ENCODE results near the gene PGP. TPM values are rescaled to one million over a fixed set of nuclear protein-coding genes. Genes with fewer than 3 reads are reported as not detected.

The PGP gene
- total RNA-seq, 1 experiment from 2014 or later = 36.2 TPM

- no peaks in the 10 kb centered on the region for H3K4me1 ChIP-seq
- Mint-ChIP-seq H3K27ac (ENCODE audit: unreplicated experiment) (no peak overlapping the region), H3K27me3 (ENCODE audit: insufficient read depth, unreplicated experiment) (no peaks in the 10 kb centered on the region), H3K36me3 (ENCODE audit: insufficient read depth, unreplicated experiment) (peaks cover 14% of the 10 kb centered on the region), H3K4me3 (ENCODE audit: unreplicated experiment) (no peak overlapping the region), H3K4me1 (ENCODE audit: low read depth, unreplicated experiment) (peaks cover 6% of the 10 kb centered on the region), H3K9me3 (ENCODE audit: unreplicated experiment) (no peaks in the 10 kb centered on the region)
- ChIA-PET POLR2A (no interaction called here), CTCF (no interaction called here)
- H3K4me3 ChIP-seq (ENCODE audit: low read depth, low read length) = no peak overlapping the region
- no peaks in the 10 kb centered on the region for H3K9me3 ChIP-seq
- TF ChIP-seq CTCF (IDR thresholded peaks at IDR 0.05; ENCODE audit: insufficient read depth in 1 of 2, low read depth in 1 of 2, low read length in 1 of 2, severe bottlenecking in 1 of 2, unreplicated experiment in 1 of 2) = no peak
- no peaks in the 10 kb centered on the region for H3K27me3 ChIP-seq (replicated peaks; ENCODE audit: control insufficient read depth, insufficient read depth, low read length)
- intact Hi-C loops (cut with micrococcal nuclease; ENCODE audit: unreplicated experiment) = no loop called here
- no peak for DNase-seq
- no peaks in the 10 kb centered on the region for H3K36me3 ChIP-seq (ENCODE audit: control insufficient read depth, insufficient read depth, low read length)
- BruUV-seq (replicated peaks) = no TSS peak
Measured at GRCh38 chr16:2183671-2184070, 31.0 kb downstream of the PGP start.

GRCh38 chr16:2181952-2182351, 32.7 kb downstream of the PGP start:
- Mint-ChIP-seq H3K4me1 (ENCODE audit: low read depth, unreplicated experiment) (peaks cover 6% of the 10 kb centered on the region), H3K27ac (ENCODE audit: unreplicated experiment) (peak overlapping the region; percentile 32), H3K27me3 (ENCODE audit: insufficient read depth, unreplicated experiment) (no peaks in the 10 kb centered on the region), H3K36me3 (ENCODE audit: insufficient read depth, unreplicated experiment) (peaks cover 22% of the 10 kb centered on the region), H3K9me3 (ENCODE audit: unreplicated experiment) (no peaks in the 10 kb centered on the region), H3K4me3 (ENCODE audit: unreplicated experiment) (no peak overlapping the region)
- POLR2A ChIA-PET = no interaction called here
- H3K4me1 ChIP-seq = no peaks in the 10 kb centered on the region
- no peaks in the 10 kb centered on the region for H3K36me3 ChIP-seq (ENCODE audit: control insufficient read depth, insufficient read depth, low read length)
- intact Hi-C loops (cut with micrococcal nuclease; ENCODE audit: unreplicated experiment) = no loop called here
- H3K4me3 ChIP-seq (ENCODE audit: low read depth, low read length) = no peak overlapping the region
- BruUV-seq (replicated peaks) = no TSS peak
- no peaks in the 10 kb centered on the region for H3K9me3 ChIP-seq
- CTCF ChIA-PET = no interaction called here
- no peak for TF ChIP-seq CTCF (IDR thresholded peaks at IDR 0.05; ENCODE audit: insufficient read depth in 1 of 2, low read depth in 1 of 2, low read length in 1 of 2, severe bottlenecking in 1 of 2, unreplicated experiment in 1 of 2)
- no peak for DNase-seq
- no peaks in the 10 kb centered on the region for H3K27me3 ChIP-seq (replicated peaks; ENCODE audit: control insufficient read depth, insufficient read depth, low read length)

- POLR2A ChIA-PET = no interaction called here
Measured at GRCh38 chr16:2180962-2181923, 33.4 kb downstream of the PGP start.

More at GRCh38 chr16:2180962-2181923, 33.4 kb downstream of the PGP start:
- H3K4me1 Mint-ChIP-seq (ENCODE audit: low read depth, unreplicated experiment) = peaks cover 6% of the 10 kb centered on the region
- Histone ChIP-seq H3K9me3 (no peaks in the 10 kb centered on the region), H3K27me3 (replicated peaks; ENCODE audit: control insufficient read depth, insufficient read depth, low read length) (no peaks in the 10 kb centered on the region), H3K4me1 (no peaks in the 10 kb centered on the region), H3K4me3 (ENCODE audit: low read depth, low read length) (no peak overlapping the region), H3K36me3 (ENCODE audit: control insufficient read depth, insufficient read depth, low read length) (no peaks in the 10 kb centered on the region)
- intact Hi-C loops (cut with micrococcal nuclease; ENCODE audit: unreplicated experiment) = no loop called here
- CTCF ChIA-PET = no interaction called here
- no TSS peak for BruUV-seq (replicated peaks)
- no peak for DNase-seq
- no peaks in the 10 kb centered on the region for H3K9me3 Mint-ChIP-seq (ENCODE audit: unreplicated experiment)
- TF ChIP-seq CTCF (IDR thresholded peaks at IDR 0.05; ENCODE audit: insufficient read depth in 1 of 2, low read depth in 1 of 2, low read length in 1 of 2, severe bottlenecking in 1 of 2, unreplicated experiment in 1 of 2) = no peak
- H3K36me3 Mint-ChIP-seq (ENCODE audit: insufficient read depth, unreplicated experiment) = peaks cover 28% of the 10 kb centered on the region
- H3K27me3 Mint-ChIP-seq (ENCODE audit: insufficient read depth, unreplicated experiment) = no peaks in the 10 kb centered on the region
- H3K4me3 Mint-ChIP-seq (ENCODE audit: unreplicated experiment) = no peak overlapping the region
- peak overlapping the region; percentile 32 for H3K27ac Mint-ChIP-seq (ENCODE audit: unreplicated experiment)
